Measurements from ENCODE around the gene CHCHD3.
A peak's percentile ranks its signal among the peaks of the same experiment; 100 is the strongest.

- peak; percentile 56 to 67 (median 57) for TF ChIP-seq CTCF (IDR thresholded peaks at IDR 0.05 in 2 of 3, conservative IDR thresholded peaks at IDR 0.05 in 1 of 3; ENCODE audit: insufficient read depth in 2 of 3, low read depth in 1 of 3, low read length in 3 of 3)
- TF ChIP-seq CC2D1A (IDR thresholded peaks at IDR 0.05), result no peak
- TF ChIP-seq SMAD4 (CRISPR knock-in tag; conservative IDR thresholded peaks at IDR 0.05), result no peak
- no peak for TF ChIP-seq CBFB (CRISPR knock-in tag; IDR thresholded peaks at IDR 0.05)
- no peak for TF ChIP-seq KDM5B (IDR thresholded peaks at IDR 0.05; ENCODE audit: insufficient replicate concordance, low read depth, low read length)
- TF ChIP-seq NFYB (IDR thresholded peaks at IDR 0.05; ENCODE audit: extremely low read depth, insufficient read length), result no peak
- no peak for TF ChIP-seq POLR2A (conservative IDR thresholded peaks at IDR 0.05)
- TF ChIP-seq HOXB6 (CRISPR knock-in tag; IDR thresholded peaks at IDR 0.05; ENCODE audit: borderline replicate concordance), result no peak
- no peak for TF ChIP-seq PREB (CRISPR knock-in tag; IDR thresholded peaks at IDR 0.05)
Observed at GRCh38 chr7:132930881-132931280, 151.0 kb downstream of the CHCHD3 start.

Measured in K562 (cell line).